Activated CD8-positive, alpha-beta memory T cell treated with anti-CD3 and anti-CD28 coated beads, Interleukin-2, amount 50 U/mL, for 48 hours (primary cell): ENCODE results near the gene MORC3.
A peak's percentile ranks its signal among the peaks of the same experiment; 100 is the strongest.
"Not testable (repeated sequence)": the region's sequence is repeated elsewhere in the genome, so short reads cannot be mapped to it uniquely, and the experiment has no call there.

Experiments used
- DNase-seq: peaks from one replicate; pipeline ENCODE4 v3.0.0-alpha.2; 2020

MORC3 gene

DNA sequence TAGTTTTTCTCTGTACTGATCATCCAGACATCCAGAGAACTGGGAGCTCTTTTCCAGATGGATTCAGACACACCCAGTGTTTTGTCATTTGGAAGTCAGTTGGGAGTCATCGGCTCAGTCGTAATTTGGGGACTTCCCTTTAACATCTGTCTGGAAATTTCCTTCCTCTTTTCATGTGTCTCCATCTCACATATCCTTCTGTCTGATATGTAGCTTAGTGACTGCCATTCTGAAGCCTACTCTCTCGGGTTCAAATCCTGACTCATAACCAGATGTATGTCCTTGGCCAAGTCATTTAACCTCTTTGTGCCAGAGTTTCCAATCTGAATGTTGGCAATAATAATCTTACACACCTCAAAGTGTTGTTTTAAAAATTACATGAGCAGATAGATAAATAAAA lies 3.0 kb downstream of the MORC3 start:
- DNase-seq = no peak

DNA sequence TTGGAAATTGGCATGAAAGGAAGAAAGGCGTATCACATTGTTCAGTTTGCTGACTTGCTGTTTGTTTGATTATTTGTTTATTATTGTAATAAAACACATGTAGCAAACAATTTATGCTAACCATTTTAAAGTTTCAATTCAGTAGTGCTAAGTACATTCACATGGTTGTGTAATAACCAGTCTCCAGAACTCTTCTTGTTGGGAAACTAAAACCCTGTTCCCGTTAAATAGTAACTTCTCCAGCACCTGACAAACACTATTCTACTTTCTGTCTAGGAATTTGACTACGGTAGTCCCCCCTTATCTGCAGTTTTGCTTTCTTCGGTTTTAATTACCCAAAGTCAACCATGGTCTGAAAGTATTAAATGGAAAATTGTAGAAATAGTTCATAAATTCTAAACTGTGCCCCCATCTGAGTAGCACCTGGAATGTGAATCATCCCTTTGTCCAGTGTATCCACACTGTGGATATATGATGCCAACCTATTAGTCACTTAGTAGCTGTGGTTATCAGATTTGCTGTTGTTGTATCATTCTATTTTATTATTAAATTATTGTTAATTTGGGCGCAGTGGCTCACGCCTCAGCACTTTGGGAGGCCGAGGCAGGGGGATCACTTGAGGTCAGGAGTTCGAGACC lies 5.5 kb downstream of the MORC3 start:
- DNase-seq = no peak

DNA sequence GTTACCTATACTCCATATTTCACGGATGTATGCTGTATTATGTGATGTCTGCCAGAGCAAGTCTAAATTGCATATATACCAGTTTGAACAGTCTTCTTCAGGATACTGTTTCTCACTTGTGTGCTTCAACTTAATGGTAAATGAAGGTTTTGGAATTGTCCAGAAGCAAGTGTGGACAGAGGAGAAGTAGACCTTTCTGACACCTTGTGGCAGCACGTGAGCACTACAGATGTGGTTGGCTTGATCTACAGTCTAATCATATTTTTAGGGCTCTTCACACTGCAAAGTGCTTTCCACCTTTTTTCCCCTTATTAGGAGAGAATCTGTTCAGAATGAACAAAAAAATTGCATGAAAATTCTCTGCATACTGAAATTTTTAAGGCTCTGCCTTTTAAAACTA lies 10.9 kb downstream of the MORC3 start:
- DNase-seq = no peak

DNA sequence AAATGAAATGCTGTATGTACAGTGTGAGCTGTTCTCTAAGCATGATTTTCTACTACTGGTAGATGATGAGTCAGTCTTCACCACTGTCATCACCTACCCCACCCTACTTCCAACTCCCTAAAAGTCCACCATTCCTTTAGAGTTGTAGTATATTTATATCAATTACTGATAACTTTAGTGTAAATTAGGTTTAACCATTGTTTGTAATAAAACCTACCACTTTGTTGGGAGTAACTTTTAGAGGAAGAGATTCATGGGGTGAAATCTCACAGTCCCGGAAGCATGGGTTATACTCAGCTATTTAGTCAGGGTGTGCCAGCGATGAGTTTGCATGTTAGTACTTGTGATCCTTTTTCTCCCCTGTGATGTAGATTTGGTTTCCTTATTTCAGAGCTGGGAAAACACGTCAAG lies 17.1 kb downstream of the MORC3 start:
- DNase-seq = no peak

DNA sequence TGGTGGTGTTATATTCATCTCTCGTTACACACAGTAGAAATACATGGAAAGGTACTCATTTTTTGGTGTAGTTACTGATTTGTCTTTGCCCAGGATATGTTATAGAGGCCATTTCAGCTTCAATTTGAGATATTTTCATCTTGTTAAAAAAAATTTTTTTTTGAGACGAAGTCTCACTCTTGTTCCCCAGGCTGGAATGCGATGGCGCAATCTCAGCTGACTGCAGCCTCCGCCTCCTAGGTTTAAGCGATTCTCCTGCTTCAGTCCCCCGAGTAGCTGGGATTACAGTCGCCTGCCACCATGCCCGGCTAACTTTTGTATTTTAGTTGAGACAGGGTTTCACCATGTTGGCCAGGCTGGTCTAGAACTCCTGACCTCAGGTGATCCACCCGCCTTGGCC lies 19.0 kb downstream of the MORC3 start:
- DNase-seq = no peak

DNA sequence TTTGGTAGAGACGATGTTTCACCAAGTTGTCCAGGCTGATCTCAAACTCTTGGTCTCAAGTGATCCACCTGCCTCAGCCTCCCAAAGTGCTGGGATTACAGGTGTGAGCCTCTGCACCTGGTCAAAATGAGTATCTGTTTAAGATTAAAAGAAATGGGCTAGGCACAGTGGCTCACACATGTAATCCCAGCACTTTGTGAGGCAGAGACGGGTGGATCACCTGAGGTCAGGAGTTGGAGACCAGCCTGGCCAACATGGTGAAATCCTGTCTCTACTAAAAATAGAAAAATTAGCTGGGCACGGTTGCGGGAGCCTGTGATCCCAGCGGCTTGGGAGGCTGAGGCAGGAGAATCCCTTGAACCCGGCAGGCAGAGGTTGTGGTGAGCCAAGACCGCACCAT lies 22.6 kb downstream of the MORC3 start:
- DNase-seq = not testable (repeated sequence)

DNA sequence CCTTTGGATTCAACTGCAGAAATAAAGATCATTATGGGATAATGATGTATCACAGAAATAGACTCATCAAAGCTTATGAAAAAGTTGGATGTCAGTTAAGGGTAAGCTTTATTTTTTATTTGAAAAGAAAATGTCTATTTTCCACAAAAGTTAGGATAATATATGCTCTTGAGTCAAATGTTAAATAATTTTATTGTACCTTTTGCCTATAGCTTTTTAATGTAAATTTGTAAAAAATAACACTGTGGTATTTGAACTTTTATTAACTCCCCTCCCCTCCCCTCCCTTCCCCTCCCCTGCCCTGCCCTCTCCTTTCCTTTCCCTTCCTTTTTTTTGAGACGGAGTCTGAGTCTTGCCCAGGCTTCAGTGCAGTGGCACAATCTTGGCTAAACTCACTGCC lies 24.9 kb downstream of the MORC3 start:
- no peak for DNase-seq

DNA sequence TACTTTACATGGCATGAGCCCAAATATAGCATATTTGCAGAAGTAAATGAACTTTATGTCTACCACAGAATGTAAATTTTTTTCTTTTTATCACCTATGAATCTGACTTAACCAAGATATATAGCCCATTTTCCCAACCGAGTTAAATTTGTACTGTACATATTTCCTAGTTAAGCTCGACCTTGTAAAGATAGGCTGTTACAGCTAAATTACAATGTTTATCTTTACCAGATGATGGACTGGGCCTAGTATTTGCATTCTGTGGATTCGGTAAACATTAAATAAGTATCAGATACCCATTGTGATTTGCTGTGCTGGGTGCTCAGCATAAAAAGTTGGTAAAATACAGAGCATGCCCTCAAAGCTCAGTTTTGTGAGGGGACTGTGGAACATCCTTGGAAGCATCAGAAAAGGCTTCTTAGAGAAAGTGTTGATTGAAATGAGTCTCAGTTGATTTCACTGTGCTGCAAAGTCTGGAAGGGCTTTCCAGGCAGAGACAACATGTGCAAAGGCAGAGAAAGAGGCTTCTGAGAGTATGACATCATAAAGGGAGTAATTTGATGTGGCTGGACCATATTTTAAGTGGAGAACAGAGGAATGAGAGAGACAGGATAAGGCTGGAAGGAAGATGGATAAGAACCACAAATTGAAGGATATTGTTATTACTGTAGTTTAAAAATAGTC lies 27.4 kb downstream of the MORC3 start:
- DNase-seq = no peak

DNA sequence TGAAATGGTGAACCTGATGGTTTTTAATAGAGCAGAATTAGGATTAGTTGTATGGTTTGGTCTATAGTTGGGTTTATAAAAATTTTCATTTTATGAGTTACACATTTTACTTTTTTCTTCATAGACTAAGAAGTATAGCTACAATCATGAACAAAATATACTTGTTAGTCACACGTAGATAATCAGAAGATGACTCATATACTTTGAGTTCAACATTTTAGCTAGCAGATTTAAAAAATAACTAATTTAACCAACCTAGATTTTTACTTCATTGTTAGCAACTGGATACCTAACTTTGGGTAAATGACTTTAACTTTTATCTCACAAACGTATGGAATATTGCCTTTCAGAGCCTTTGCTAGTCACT lies 27.9 kb downstream of the MORC3 start:
- DNase-seq = no peak

DNA sequence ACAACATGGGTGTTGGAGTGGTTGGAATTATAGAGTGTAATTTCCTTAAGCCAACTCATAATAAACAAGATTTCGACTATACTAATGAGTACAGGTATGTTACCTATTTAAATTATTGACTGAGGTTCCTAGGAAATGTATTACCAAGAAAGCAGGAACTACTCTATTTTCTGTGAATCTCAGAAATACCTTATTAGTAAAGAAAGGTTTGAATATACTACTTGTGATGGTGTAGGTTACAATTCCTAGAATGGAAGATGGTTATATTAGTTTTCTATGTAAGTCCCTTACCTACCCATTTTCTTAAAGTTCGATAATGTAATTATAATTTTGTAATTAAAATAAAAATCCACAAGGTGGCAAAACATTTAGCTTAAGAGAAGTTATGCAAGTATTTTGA lies 29.3 kb downstream of the MORC3 start:
- no peak for DNase-seq

DNA sequence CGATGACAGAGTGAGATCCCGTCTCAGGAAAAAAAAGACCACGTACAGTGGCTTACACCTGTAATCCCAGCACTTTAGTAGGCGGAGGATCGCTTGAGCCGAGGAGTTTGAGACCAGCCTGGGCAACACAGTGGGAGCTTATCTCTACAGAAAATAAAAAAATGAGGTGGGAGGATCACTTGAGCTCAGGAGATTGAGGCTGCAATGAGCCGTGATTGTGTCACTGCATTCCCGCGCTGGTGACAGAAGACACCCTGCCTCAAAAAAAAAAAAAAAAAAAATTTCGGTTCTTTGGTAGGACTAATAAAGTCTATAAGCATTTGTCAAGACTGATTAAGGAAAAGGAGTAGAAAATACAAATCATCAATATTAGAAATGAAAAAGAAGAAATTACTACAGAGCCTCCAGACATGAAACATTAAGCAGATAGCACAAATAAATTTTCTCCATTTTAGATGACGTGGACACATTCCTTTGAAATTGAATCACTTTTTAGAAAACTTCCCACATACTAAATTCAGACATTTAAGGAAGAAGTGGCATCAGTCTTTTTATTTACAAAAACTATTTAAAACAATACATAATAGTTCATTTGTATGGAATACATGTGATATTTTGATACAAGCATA lies 30.4 kb downstream of the MORC3 start:
- DNase-seq = no peak

DNA sequence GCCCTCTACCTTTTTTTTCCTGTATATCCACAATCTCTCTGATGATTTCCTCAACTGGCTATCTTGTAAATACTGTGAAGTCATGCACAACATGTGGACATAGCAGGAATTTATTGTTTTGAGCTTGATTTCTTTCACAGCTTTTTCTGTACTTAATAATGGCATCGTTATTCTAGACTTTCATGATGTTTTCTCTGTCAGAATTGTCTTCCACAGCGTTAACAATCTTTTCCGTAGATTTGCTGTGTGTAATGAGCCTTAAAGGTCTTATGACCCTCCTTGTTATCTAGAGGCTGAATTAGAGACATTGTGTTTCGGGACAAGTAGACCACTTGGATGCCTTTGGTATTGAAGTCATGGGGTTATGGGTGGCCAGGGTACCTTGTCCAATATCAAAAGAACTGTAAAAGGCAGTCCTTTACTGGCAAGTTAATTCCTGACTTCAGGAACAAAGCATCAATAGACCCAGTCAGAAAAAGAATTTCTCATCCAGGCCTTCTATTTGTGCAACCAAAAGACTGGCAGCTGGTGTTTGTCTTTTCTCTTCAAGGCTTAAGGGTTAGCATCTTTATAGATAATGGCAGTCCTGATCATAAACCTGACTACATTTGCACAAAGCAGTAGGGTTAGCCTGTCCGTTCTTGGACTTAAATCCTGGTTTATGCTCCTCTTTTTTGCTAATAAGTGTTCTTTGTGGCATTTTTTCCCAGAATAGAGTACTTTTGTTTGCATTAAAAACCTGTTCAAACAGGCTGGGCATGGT lies 35.1 kb downstream of the MORC3 start:
- no peak for DNase-seq

DNA sequence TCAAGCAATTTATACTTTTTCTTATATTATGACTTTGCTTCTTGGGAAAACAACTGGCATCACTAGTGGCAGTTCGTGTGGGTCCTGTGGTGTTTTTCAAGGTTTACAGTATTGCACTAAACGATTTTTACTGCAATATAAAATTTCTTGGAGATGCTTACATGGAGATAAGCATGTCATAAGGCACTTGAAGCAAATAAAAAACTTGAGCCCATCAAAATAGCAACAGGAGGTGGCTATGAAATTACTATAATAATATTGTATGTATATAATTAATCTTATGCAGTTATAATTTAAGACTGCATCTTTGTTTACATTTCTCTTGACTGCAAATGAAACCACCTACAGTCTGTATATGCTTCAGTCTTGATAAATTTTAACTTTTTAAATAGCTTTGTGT lies 35.9 kb downstream of the MORC3 start:
- no peak for DNase-seq

DNA sequence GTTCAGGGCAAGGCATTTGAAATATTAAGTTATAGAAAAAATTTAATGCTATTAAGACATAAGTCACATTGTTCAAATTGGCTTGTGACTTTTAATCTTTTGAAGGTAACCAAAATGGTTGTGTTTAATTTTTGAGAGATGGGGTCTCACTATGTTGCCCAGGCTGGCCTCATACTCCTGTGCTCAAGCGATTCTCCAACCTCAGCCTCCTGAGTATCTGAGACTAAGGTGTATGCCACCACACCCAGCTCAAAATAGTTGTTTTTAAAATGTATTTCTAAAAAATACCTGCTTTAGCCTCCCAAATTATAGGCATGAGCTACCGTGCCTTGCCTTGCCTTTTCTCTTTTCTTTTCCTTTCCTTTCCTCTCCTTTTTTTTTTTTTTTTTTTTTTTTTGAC lies 39.2 kb downstream of the MORC3 start:
- DNase-seq = no peak

DNA sequence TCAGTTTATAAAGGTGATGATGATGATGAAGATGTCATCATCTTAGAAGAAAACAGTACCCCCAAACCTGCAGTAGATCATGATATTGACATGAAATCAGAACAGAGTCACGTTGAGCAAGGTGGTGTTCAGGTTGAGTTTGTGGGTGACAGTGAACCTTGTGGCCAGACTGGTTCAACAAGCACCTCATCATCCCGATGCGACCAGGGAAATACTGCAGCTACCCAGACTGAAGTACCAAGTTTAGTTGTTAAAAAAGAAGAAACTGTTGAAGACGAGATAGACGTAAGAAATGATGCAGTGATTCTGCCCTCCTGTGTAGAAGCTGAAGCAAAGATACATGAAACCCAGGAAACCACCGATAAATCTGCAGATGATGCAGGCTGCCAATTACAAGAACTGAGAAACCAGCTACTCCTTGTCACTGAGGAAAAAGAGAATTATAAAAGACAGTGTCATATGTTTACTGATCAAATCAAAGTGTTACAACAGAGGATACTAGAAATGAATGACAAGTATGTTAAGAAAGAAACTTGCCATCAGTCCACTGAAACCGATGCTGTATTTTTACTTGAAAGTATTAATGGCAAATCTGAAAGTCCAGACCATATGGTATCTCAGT lies 49.2 kb downstream of the MORC3 start:
- no peak for DNase-seq

DNA sequence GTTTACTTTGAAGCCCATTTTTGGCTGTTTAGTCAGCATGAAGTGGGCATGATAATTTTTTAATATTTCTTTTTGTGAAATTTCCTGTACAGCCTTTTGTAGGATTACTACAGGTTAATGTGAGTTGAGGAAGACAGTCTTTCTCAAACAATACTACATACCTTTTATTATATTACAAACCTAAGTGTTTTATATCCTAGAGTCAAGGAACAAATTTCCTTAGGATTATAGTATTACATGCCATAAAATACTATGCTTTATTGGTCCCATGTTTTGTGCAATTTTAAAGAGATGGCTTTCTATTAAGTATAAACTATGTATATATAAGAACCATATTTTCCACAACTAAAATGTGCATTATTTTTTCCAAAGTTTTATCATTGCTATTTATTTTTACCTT lies 56.0 kb downstream of the MORC3 start:
- no peak for DNase-seq

DNA sequence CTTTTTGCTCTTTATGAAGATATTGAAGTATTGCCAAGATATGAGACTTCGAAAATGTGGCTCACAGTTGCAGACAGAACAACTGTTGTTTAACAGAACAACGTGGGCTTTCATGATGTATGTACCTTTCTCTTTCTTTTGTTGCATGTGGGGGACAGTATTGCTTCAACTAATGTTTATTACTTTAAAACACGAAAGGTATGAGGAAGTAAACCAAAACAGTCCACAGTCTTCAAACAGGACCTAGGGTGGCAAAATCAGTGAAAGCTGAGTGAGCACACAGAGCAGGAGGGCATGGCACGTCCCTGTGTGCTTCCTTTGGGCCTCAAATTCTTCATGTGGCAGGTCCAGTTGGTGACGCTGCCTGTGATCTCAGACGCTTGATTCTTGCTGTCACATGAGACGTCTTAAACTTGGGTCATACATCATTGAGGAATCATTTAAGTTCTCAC lies 57.4 kb downstream of the MORC3 start:
- DNase-seq = no peak

DNA sequence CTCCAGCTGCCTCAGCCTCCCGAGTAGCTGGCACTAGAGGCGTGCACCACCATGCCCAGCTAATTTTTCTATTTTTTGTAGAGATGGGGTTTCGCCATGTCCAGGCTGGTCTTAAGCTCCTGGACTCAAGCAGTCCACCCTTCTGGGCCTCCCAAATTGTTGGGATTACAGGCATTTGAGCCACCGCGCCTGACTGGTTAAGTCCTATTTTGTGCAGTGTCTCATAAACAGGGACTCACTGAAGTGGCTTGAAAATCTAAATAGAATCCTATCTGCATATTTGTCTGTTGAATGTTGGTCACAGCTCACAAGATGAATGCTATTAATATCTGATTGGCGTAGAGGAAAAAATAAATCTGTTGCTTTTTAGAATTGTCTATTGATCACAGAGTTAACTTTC lies 59.3 kb downstream of the MORC3 start:
- DNase-seq = no peak

DNA sequence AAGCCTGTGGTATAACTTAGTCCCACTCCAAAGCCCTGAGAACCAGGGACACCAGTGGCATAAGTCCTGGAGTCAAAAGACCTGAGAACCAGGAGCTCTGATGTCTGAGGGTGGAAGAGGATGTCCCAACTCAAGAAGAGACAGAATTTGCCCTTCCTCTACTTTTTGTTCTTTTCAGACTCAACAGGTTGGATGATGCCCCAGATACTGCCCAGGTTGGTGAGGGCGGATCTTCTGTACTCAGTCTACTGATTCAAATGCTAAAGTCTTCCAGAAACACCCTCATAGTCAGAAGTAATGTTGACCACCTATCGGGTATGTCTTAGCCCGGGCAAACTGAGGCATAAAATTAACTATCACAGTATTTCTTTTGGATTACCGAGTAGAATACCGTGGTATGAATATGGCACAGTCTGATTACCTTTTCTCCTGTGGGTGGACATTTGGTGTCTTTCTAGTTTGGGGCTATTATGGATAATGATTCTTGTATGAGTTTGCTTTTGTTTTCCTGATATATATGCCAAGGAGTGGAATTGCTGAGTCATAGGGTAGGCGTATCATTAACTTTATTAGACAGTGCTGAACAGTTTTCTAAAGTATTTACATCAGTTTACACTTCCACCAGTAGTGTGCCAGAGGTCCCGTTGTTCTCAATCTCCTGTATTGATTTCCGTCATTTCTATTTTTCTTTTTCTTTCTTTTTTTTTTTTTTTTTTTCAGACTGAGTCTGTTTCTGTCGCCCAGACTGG lies 62.0 kb downstream of the MORC3 start:
- DNase-seq = no peak

DNA sequence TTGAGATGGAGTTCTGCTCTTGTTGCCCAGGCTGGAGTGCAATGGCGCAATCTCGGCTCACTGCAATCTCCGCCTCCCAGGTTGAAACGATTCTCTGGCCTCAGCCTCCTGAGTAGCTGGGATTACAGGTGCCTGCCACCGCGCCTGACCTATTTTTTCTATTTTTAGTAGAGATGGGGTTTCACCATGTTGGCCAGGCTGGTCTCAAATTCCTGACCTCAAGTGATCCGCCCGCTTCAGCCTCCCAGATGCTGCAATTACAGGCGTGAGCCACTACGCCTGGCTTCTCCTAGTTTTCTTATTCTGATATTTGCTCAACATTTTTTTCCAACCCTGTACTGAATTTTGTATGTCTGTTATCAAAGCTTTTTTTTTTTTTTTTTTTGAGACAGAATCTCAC lies 62.7 kb downstream of the MORC3 start:
- not testable (repeated sequence) for DNase-seq

DNA sequence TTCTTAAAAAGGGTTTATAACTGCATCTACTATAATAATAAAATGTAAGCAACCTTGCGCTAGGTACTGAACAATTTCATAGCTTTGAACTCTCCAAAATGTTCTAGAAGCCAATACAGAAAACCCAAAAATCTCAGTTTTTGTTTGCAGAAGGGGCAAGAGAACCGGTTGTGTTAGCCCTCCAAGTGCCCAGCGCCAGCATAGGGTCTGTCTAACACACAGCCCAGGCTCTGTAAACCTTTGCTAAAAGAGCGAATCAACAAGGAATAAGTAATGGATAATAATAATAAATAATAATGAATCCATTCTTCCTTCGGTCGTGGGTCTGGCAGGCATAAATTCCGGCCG lies 64.9 kb downstream of the MORC3 start:
- DNase-seq = no peak

DNA sequence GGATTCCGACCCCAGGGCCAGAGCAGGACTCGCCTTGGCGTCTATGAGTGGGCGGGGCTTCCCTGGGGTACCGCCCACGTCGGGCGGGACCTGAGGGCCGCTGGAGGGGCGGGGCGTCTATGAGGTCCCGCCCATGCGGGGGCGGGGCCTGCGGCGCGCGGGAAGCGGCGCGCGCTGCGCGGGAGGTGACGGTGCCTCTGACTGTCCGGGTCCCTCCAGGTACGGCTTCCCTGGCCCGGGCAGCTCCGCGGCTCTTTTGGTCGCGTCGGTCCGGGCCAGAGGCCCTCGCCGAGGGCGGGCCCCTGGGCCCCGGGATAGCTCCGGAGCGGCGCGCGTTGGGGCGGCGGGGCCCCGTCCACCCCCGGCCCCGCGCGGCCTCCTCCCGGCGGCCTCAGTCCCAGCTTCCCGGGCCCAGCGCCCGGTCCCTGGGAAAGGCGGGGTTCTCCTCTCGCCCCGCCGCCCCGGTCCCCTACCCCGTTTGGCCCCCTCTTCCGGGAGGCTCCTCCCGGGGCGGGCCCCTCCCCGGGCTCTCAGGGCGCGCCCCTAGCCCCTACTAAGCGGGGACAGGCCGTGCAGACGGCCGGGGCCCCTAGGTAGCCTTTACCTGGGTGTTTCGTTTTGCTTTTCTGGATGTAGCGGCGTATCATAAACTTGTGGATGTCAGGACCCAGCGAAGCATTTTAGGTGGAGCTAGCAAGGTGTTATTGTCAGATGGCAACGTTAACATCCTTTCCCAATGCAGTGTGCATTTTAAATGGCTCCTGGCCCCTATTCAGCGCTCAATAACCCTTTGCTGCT lies 65.4 kb downstream of the MORC3 start, which contains the start of gene CHAF1B:
Gene CHAF1B (plus strand): TSS at position 160 of the 798 bp plus-strand sequence. CDS start 745 bp downstream, outside the sequence.
- DNase-seq = peak; percentile 96
